HepG2 (cell line): ENCODE measurements around the gene PITRM1. TPM values are rescaled to one million over a fixed set of nuclear protein-coding genes. Genes with fewer than 3 reads are reported as not detected.

Experiments
- ATAC-seq: fragments of 200-7000 bp; cut with Tn5 transposase; 3 replicates; pipeline ENCODE4 v1.9.1; 2020; ENCODE audit warnings: mild to moderate bottlenecking, moderate library complexity
- BruUV-seq: library from RNA; stranded (reverse); fragments of 400-500 nt; replicated peaks from 2 replicates; lab custom pipeline; 2021; lab: Mats Ljungman, UMichigan
- CTCF ChIA-PET: fragments of 300-600 bp; formaldehyde crosslinking; extraction: SDS; loops from one replicate; lab custom pipeline; 2021; ENCODE audit warnings: low total read pairs, inconsistent platforms, low intra/inter-chr PET ratio; lab: Yijun Ruan, JAX
- POLR2A ChIA-PET: fragments of 350-600 bp; sonication (Branson Sonifier 250); formaldehyde crosslinking; loops from one replicate; lab custom pipeline; 2020; ENCODE audit warnings: antibody characterized with exemption, inconsistent platforms; lab: Yijun Ruan, JAX
- DNase-seq: peaks from one replicate; pipeline ENCODE4 v3.0.0-alpha.2; 2015; ENCODE audit warnings: low spot score
- FAIRE-seq: peaks from 3 replicates; lab custom pipeline; 2011; peaks lifted over from hg19 to GRCh38; lab: Jason Lieb, UNC
- H2AFZ ChIP-seq: one replicate; pipeline ENCODE4 v1.6.1; 2011; ENCODE audit warnings: low read length, inconsistent platforms
- H3K27ac ChIP-seq: fragments of 300-600 bp; 3 replicates; pipeline ENCODE4 v1.8.0; 2011; ENCODE audit warnings: mixed run types, mild to moderate bottlenecking, mixed read lengths, low read length, inconsistent platforms; ENCODE audit not compliant: insufficient read depth; ENCODE audit errors: extremely low read length
- H3K27me3 ChIP-seq, 2 experiments: fragments of 200-600 bp in 1 of 2; 2 replicates in 1 of 2; 3 replicates in 1 of 2; pipeline versions ENCODE4 v1.6.0 to v1.8.0; 2011; ENCODE audit warnings: low read length in 2 of 2, mild to moderate bottlenecking in 2 of 2, moderate library complexity in 2 of 2, inconsistent platforms in 1 of 2; ENCODE audit not compliant: insufficient read depth in 2 of 2, control insufficient read depth in 1 of 2
- H3K36me3 ChIP-seq, 2 experiments: fragments of 200-600 bp in 1 of 2; replicated peaks in 1 of 2; 2 replicates in 1 of 2; 3 replicates in 1 of 2; pipeline versions ENCODE4 v1.5.1 to v1.8.0; 2011; ENCODE audit warnings: low read length in 2 of 2, inconsistent platforms in 1 of 2; ENCODE audit not compliant: insufficient read depth in 2 of 2, control insufficient read depth in 1 of 2
- H3K4me1 ChIP-seq: 2 replicates; pipeline ENCODE4 v1.5.1; 2012; ENCODE audit warnings: low read length, inconsistent platforms; ENCODE audit not compliant: insufficient read depth
- H3K4me2 ChIP-seq: 2 replicates; pipeline ENCODE4 v1.6.0; 2011; ENCODE audit warnings: low read depth, low read length, inconsistent platforms
- H3K4me3 ChIP-seq, 3 experiments: fragments of 200-600 bp in 1 of 3; sonication (generic), shearing (Covaris generic) in 1 of 3; replicated peaks in 1 of 3; 2 replicates each; pipeline ENCODE4 v1.5.1; 2011 to 2016; ENCODE audit warnings: low read length in 3 of 3, inconsistent platforms in 2 of 3, low read depth in 2 of 3, mild to moderate bottlenecking in 2 of 3, control low read depth in 1 of 3, mixed read lengths in 1 of 3; ENCODE audit not compliant: insufficient read depth in 1 of 3
- H3K79me2 ChIP-seq: one replicate; pipeline ENCODE4 v1.6.1; 2011; ENCODE audit warnings: low read length, inconsistent platforms; ENCODE audit not compliant: insufficient read depth
- H3K9ac ChIP-seq: 2 replicates; pipeline ENCODE4 v1.6.0; 2011; ENCODE audit warnings: mild to moderate bottlenecking, low read depth, low read length, inconsistent platforms; ENCODE audit not compliant: insufficient read depth
- H3K9me3 ChIP-seq: 2 replicates; pipeline ENCODE4 v1.5.1; 2012; ENCODE audit warnings: mild to moderate bottlenecking, low read length
- H4K20me1 ChIP-seq: 2 replicates; pipeline ENCODE4 v1.6.0; 2011; ENCODE audit warnings: inconsistent platforms, mild to moderate bottlenecking, low read length, moderate library complexity; ENCODE audit not compliant: insufficient read depth
- ATF2 ChIP-seq: sonication (generic); formaldehyde crosslinking; IDR thresholded peaks from 2 replicates; pipeline ENCODE4 v1.4.0; 2020; ENCODE audit warnings: missing genetic modification reagents
- CEBPB ChIP-seq: IDR thresholded peaks from 2 replicates; pipeline ENCODE4 v1.6.1; 2011; ENCODE audit warnings: low read depth, low read length, improper control_type of control experiment, borderline replicate concordance
- CSRNP2 ChIP-seq: sonication (generic); formaldehyde crosslinking; conservative IDR thresholded peaks from 2 replicates; pipeline ENCODE4 v1.8.0; 2022; ENCODE audit warnings: low read depth, missing genetic modification reagents
- FIP1L1 ChIP-seq: fragments of 200-400 bp; formaldehyde crosslinking; IDR thresholded peaks from 2 replicates; pipeline ENCODE4 v1.6.1; 2018; ENCODE audit warnings: low read depth, mild to moderate bottlenecking, low read length, moderate library complexity, borderline replicate concordance; ENCODE audit not compliant: insufficient read depth
- HMG20B ChIP-seq: conservative IDR thresholded peaks from 2 replicates; pipeline ENCODE4 v1.6.1; 2016; ENCODE audit warnings: missing genetic modification reagents, missing compliant biosample characterization
- LCORL ChIP-seq, 2 experiments: fragments of 450-650 bp in 1 of 2; sonication (generic) in 1 of 2; formaldehyde crosslinking in 1 of 2; IDR thresholded peaks; 2 replicates each; pipeline versions ENCODE4 v1.5.0 to v1.6.1; 2017 to 2020; ENCODE audit warnings: antibody characterized with exemption in 1 of 2, missing genetic modification reagents in 1 of 2
- PAX8 ChIP-seq: sonication (generic); formaldehyde crosslinking; IDR thresholded peaks from 2 replicates; pipeline ENCODE4 v1.8.0; 2022; ENCODE audit warnings: mild to moderate bottlenecking, missing genetic modification reagents, borderline replicate concordance
- SATB2 ChIP-seq: sonication (generic); formaldehyde crosslinking; IDR thresholded peaks from 2 replicates; pipeline ENCODE4 v1.5.0; 2020; ENCODE audit warnings: missing genetic modification reagents
- SIN3A ChIP-seq: IDR thresholded peaks from 2 replicates; pipeline ENCODE4 v1.6.1; 2011; ENCODE audit warnings: low read depth, mild to moderate bottlenecking, control low read depth, low read length, borderline replicate concordance
- SRF ChIP-seq: IDR thresholded peaks from 2 replicates; pipeline ENCODE4 v1.6.1; 2011; ENCODE audit warnings: mild to moderate bottlenecking, low read depth, low read length, moderate library complexity
- TBP ChIP-seq: sonication (generic); formaldehyde crosslinking; IDR thresholded peaks from 2 replicates; pipeline ENCODE4 v1.5.0; 2020; ENCODE audit warnings: missing genetic modification reagents
- TGIF2 ChIP-seq: IDR thresholded peaks from 2 replicates; pipeline ENCODE4 v1.6.1; 2016; ENCODE audit warnings: control low read depth, missing compliant biosample characterization
- TOPORS ChIP-seq: sonication (generic); formaldehyde crosslinking; IDR thresholded peaks from 2 replicates; pipeline ENCODE4 v1.8.0; 2023; ENCODE audit warnings: mild to moderate bottlenecking, missing genetic modification reagents
- ZKSCAN8 ChIP-seq: IDR thresholded peaks from 2 replicates; pipeline ENCODE4 v1.6.1; 2016; ENCODE audit warnings: borderline replicate concordance, missing genetic modification reagents, missing compliant biosample characterization
- ZNF160 ChIP-seq: sonication (generic); formaldehyde crosslinking; IDR thresholded peaks from 2 replicates; pipeline ENCODE4 v1.8.0; 2022; ENCODE audit warnings: mild to moderate bottlenecking, inconsistent platforms, missing genetic modification reagents
- WGBS: methylation state at CpG from one replicate; pipeline ENCODE4 v1.1.6; 2017; ENCODE audit warnings: low lambda C conversion rate; 5-methylcytosine and 5-hydroxymethylcytosine counted together
- in situ Hi-C: cut with HindIII; loops from 2 replicates; pipeline ENCODE4 v1.10.0; 2017; ENCODE audit warnings: low pct_unique_long_range_greater_than_20kb; ENCODE audit not compliant: extremely low pct_ligation_motif_present
- intact Hi-C: fragments of 100-400 bp; cut with micrococcal nuclease; formaldehyde crosslinking; loops from one replicate; pipeline ENCODE4 v1.10.0; 2022; ENCODE audit not compliant: unreplicated experiment
- polyA plus RNA-seq, 8 experiments: library from polyadenylated mRNA; depleted of rRNA in 3 of 8; stranded (reverse) in 7 of 8; unstranded in 1 of 8; fragments of >200 nt; fragmentation: Illumina TruSeq in 4 of 8; extraction: Trizol in 4 of 8; gene quantifications; 2 replicates each; pipeline versions ENCODE4 v1.2.1 to v1.2.3, GENCODE V29; 2011 to 2016; ENCODE audit warnings: low read depth in 4 of 8, missing spikeins in 1 of 8, mixed read lengths in 1 of 8; ENCODE audit not compliant: insufficient read depth in 1 of 8
- total RNA-seq, 5 experiments: library from RNA; depleted of rRNA; stranded (reverse); fragments of >200 nt; fragmentation: Illumina TruSeq; extraction: Trizol; gene quantifications; 2 replicates each; pipeline ENCODE4 v1.2.3, GENCODE V29; 2016; ENCODE audit warnings: low read depth in 1 of 5

Gene PITRM1
- total and polyA plus RNA-seq, 2 of the 13 experiments (the other 11 are each of a cell fraction or from before 2014, with no cell fraction given) = 16.4 to 29.0 TPM

GRCh38 chr10:3109196-3109595 lies 63.4 kb downstream of the PITRM1 start:
- ATAC-seq (no peak), DNase-seq (no peak), FAIRE-seq (no peak)
- Histone ChIP-seq H3K27me3 (no peaks in the 10 kb centered on the region), H3K36me3 (no peaks in the 10 kb centered on the region), H3K4me2 (no peak overlapping the region), H3K27ac (no peak overlapping the region), H3K4me3 (no peak overlapping the region), H4K20me1 (0 out of 2 replicates have a peak, but pooled peaks cover 2% of the 10 kb centered on the region), H3K9me3 (no peaks in the 10 kb centered on the region), H3K9ac (no peak overlapping the region), H2AFZ (no peak overlapping the region), H3K4me1 (no peaks in the 10 kb centered on the region), H3K79me2 (no peaks in the 10 kb centered on the region)
- POLR2A ChIA-PET = no interaction called here
- intact Hi-C loops = no loop called here
- BruUV-seq = no TSS peak
- 88% methylated on average over 15 of the region's 21 CpGs for WGBS
- in situ Hi-C loops = no loop called here
- TF ChIP-seq LCORL (IDR thresholded peaks at IDR 0.05) (no peak), LCORL (CRISPR knock-in tag; IDR thresholded peaks at IDR 0.05) (no peak), SRF (no peak), ZNF160 (no peak), TBP (CRISPR knock-in tag) (no peak), PAX8 (CRISPR knock-in tag) (no peak), ATF2 (no peak), SIN3A (no peak), ZKSCAN8 (no peak), CEBPB (no peak), TOPORS (CRISPR knock-in tag) (no peak), HMG20B (CRISPR knock-in tag) (no peak), SATB2 (CRISPR knock-in tag) (no peak), TGIF2 (CRISPR knock-in tag) (no peak), FIP1L1 (no peak), CSRNP2 (CRISPR knock-in tag) (no peak)
- CTCF ChIA-PET = no interaction called here
